ENCODE data around the gene JMJD7.

DNA sequence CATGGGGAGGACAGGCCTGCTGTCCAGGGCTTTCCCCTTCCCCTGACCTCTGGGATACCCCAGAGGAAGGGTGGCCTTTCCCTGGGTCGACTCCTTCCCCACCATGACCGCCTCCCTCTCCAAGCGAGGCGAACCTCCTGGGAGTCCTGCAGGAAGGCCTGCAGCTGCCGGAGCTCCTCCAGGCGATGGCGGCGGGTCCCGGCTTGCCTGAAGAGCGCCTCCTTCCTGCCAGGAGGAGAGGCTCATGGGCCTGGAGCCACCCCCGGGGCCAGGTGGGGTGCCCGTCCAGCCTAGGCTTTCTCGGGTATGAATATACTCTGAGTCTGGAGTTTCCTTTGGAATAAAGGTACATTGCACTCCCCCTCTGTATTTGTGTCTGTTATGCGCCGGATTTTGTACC is 30.9 kb downstream of the JMJD7 start:
- TF ChIP-seq, protein P1, sequence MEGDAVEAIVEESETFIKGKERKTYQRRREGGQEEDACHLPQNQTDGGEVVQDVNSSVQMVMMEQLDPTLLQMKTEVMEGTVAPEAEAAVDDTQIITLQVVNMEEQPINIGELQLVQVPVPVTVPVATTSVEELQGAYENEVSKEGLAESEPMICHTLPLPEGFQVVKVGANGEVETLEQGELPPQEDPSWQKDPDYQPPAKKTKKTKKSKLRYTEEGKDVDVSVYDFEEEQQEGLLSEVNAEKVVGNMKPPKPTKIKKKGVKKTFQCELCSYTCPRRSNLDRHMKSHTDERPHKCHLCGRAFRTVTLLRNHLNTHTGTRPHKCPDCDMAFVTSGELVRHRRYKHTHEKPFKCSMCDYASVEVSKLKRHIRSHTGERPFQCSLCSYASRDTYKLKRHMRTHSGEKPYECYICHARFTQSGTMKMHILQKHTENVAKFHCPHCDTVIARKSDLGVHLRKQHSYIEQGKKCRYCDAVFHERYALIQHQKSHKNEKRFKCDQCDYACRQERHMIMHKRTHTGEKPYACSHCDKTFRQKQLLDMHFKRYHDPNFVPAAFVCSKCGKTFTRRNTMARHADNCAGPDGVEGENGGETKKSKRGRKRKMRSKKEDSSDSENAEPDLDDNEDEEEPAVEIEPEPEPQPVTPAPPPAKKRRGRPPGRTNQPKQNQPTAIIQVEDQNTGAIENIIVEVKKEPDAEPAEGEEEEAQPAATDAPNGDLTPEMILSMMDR (conservative IDR thresholded peaks at IDR 0.05) = no peak
- TF ChIP-seq EZH2 (IDR thresholded peaks at IDR 0.05; ENCODE audit: low read depth) = no peak
